HUES48 (cell line): ENCODE results near the gene RNF5.

Experiments used
- H3K27ac ChIP-seq: one replicate; pipeline ENCODE4 v1.7.0; 2013; ENCODE audit warnings: low read depth, low read length, inconsistent platforms
- H3K27me3 ChIP-seq: 2 replicates; pipeline ENCODE4 v1.6.1; 2013; ENCODE audit warnings: mild to moderate bottlenecking, low read length; ENCODE audit not compliant: control insufficient read depth, insufficient read depth
- H3K36me3 ChIP-seq: 2 replicates; pipeline ENCODE4 v1.6.1; 2013; ENCODE audit warnings: low read length; ENCODE audit not compliant: control insufficient read depth, insufficient read depth
- H3K4me1 ChIP-seq: 2 replicates; pipeline ENCODE4 v1.6.1; 2013; ENCODE audit warnings: mild to moderate bottlenecking, low read length; ENCODE audit not compliant: control insufficient read depth, insufficient read depth
- H3K4me3 ChIP-seq: 2 replicates; pipeline ENCODE4 v1.5.1; 2013; ENCODE audit warnings: mild to moderate bottlenecking, low read depth, low read length
- H3K9ac ChIP-seq: 2 replicates; pipeline ENCODE4 v1.6.1; 2013; ENCODE audit warnings: mild to moderate bottlenecking, low read depth, low read length, moderate library complexity
- H3K9me3 ChIP-seq: 2 replicates; pipeline ENCODE4 v1.6.1; 2013; ENCODE audit warnings: low read length; ENCODE audit not compliant: control insufficient read depth, insufficient read depth

Gene RNF5

GRCh38 chr6:32152769-32153563, 25.2 kb upstream of the RNF5 start:
- H3K4me1 ChIP-seq = peaks cover 27% of the 10 kb centered on the region
- peaks cover 41% of the 10 kb centered on the region for H3K27me3 ChIP-seq
- peak overlapping the region; percentile 97 for H3K4me3 ChIP-seq
- H3K9ac ChIP-seq = peak overlapping the region; percentile 58; the same call in 1 of the 2 replicates
- peak overlapping the region; percentile 94 for H3K27ac ChIP-seq
- no peaks in the 10 kb centered on the region for H3K9me3 ChIP-seq
- H3K36me3 ChIP-seq = peaks cover 24% of the 10 kb centered on the region

GRCh38 chr6:32153564-32154513, 24.4 kb upstream of the RNF5 start, which contains the start of gene PPT2:
TSS of gene PPT2 (plus strand) at chr6:32154141. CDS start at chr6:32154595, 454 bp downstream.
- Histone ChIP-seq H3K4me3 (peak within 1 kb of the TSS; percentile 97), H3K4me1 (peaks cover 27% of the 10 kb centered on the region), H3K9me3 (no peaks in the 10 kb centered on the region), H3K9ac (peak within 1 kb of the TSS; percentile 90), H3K27me3 (peaks cover 41% of the 10 kb centered on the region), H3K36me3 (peaks cover 32% of the 10 kb centered on the region), H3K27ac (peak within 1 kb of the TSS; percentile 94)

GRCh38 chr6:32154514-32155161, 23.6 kb upstream of the RNF5 start:
- peaks cover 26% of the 10 kb centered on the region for H3K4me1 ChIP-seq
- H3K27ac ChIP-seq = peak overlapping the region; percentile 94

GRCh38 chr6:32156891-32157290, 21.3 kb upstream of the RNF5 start:
- H3K27ac ChIP-seq = no peak overlapping the region
- H3K36me3 ChIP-seq = peaks cover 36% of the 10 kb centered on the region
- H3K9me3 ChIP-seq = no peaks in the 10 kb centered on the region
- H3K9ac ChIP-seq = no peak overlapping the region
- H3K27me3 ChIP-seq = peaks cover 13% of the 10 kb centered on the region
- H3K4me1 ChIP-seq = peaks cover 13% of the 10 kb centered on the region
- no peak overlapping the region for H3K4me3 ChIP-seq

More at GRCh38 chr6:32154514-32155161, 23.6 kb upstream of the RNF5 start:
- peak overlapping the region; percentile 97 for H3K4me3 ChIP-seq
- H3K27me3 ChIP-seq = peaks cover 33% of the 10 kb centered on the region
- peak overlapping the region; percentile 90 for H3K9ac ChIP-seq
- no peaks in the 10 kb centered on the region for H3K9me3 ChIP-seq
- peaks cover 34% of the 10 kb centered on the region for H3K36me3 ChIP-seq

- H3K4me1 ChIP-seq = peaks cover 2% of the 10 kb centered on the region; the same call in 1 of the 2 replicates
- H3K9me3 ChIP-seq = no peaks in the 10 kb centered on the region
- H3K4me3 ChIP-seq = no peak overlapping the region
- no peak overlapping the region for H3K27ac ChIP-seq
- H3K27me3 ChIP-seq = peaks cover 1% of the 10 kb centered on the region
- H3K9ac ChIP-seq = no peak overlapping the region
- H3K36me3 ChIP-seq = peaks cover 40% of the 10 kb centered on the region
Measured at GRCh38 chr6:32158052-32158451, 20.2 kb upstream of the RNF5 start.

- Histone ChIP-seq H3K9ac (no peak overlapping the region), H3K4me3 (no peak overlapping the region), H3K9me3 (no peaks in the 10 kb centered on the region), H3K27ac (no peak overlapping the region), H3K27me3 (no peaks in the 10 kb centered on the region), H3K36me3 (peaks cover 28% of the 10 kb centered on the region), H3K4me1 (no peaks in the 10 kb centered on the region)
Measured at GRCh38 chr6:32163559-32164258, 14.5 kb upstream of the RNF5 start.

GRCh38 chr6:32164295-32164694, 13.9 kb upstream of the RNF5 start, which contains the start of gene EGFL8:
TSS of gene EGFL8 (plus strand) at chr6:32164595. CDS start at chr6:32166166, 1,571 bp downstream.
- Histone ChIP-seq H3K4me3 (no peak within 1 kb of the TSS), H3K9ac (no peak within 1 kb of the TSS), H3K4me1 (no peaks in the 10 kb centered on the region), H3K9me3 (no peaks in the 10 kb centered on the region), H3K36me3 (peaks cover 32% of the 10 kb centered on the region), H3K27me3 (no peaks in the 10 kb centered on the region), H3K27ac (no peak within 1 kb of the TSS)

- H3K36me3 ChIP-seq = peaks cover 52% of the 10 kb centered on the region
Measured at GRCh38 chr6:32166411-32167061, 11.7 kb upstream of the RNF5 start.

GRCh38 chr6:32167154-32167760, 10.9 kb upstream of the RNF5 start:
- Histone ChIP-seq H3K4me1 (no peaks in the 10 kb centered on the region), H3K4me3 (no peak overlapping the region), H3K36me3 (peaks cover 54% of the 10 kb centered on the region), H3K9me3 (no peaks in the 10 kb centered on the region), H3K27me3 (no peaks in the 10 kb centered on the region), H3K27ac (peak overlapping the region; percentile 55), H3K9ac (no peak overlapping the region; the same call in 1 of the 2 replicates)

More at GRCh38 chr6:32166411-32167061, 11.7 kb upstream of the RNF5 start:
- Histone ChIP-seq H3K4me3 (no peak overlapping the region), H3K4me1 (no peaks in the 10 kb centered on the region), H3K27me3 (no peaks in the 10 kb centered on the region), H3K27ac (no peak overlapping the region), H3K9me3 (no peaks in the 10 kb centered on the region), H3K9ac (no peak overlapping the region)
